Measurements from ENCODE around the gene KLF18.
"Not testable (repeated sequence)": the region's sequence is repeated elsewhere in the genome, so short reads cannot be mapped to it uniquely, and the experiment has no call there.

The KLF18 gene

GRCh38 chr1:44120398-44120949 is 21.0 kb downstream of the KLF18 start:
- no peak for DNase-seq (ENCODE audit: low read depth, low spot score)

DNA sequence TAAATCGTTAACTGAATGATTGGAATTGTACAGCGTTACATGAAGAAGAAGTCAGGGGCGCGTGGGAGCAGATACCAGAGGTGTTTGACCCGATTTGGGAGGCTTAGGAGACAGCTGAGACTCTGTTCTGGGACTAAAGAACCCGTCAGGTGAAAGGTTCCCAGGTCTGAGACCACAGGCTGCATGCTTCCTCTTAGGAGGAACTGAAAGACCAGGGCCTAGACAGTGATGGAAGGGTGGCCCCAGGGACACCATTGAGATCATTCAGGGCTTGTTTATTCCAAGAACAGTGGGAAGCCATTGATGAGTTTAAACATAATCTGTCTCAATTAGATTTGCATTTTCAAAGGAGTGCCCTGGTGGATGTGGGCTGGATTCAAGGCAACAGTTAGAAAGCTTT is 21.9 kb downstream of the KLF18 start:
- no peak for DNase-seq (ENCODE audit: low read depth, low spot score)

- DNase-seq (ENCODE audit: low read depth, low spot score), result no peak
Observed at GRCh38 chr1:44118682-44119081, 22.7 kb downstream of the KLF18 start, which contains the start of gene KLF17. KLF17 (plus strand) TSS chr1:44118821; CDS start chr1:44118908, 87 bp downstream.

- DNase-seq (ENCODE audit: low read depth, low spot score), result not testable (repeated sequence)
Observed at GRCh38 chr1:44117272-44117671, 24.2 kb downstream of the KLF18 start.

DNA sequence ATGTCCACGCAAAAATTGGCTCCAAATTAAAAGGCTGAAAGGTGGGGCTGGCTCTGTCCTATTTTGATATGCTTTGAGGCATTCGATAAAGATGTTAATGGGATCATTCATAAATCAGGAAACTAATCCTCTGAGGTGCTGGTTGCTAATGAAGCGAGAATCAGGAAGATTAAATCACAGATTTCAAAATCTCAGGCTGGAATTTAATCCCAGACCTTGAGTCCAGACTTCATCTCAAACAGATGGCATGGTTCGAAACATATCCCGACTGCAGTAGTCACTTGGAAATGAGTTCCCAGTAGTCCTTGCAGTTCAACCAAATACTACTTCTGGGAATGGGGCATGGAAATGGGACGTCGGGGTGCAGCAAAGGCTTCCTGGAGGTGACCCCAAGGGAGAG is 27.3 kb downstream of the KLF18 start:
- DNase-seq (ENCODE audit: low read depth, low spot score), result no peak

GRCh38 chr1:44113095-44113609 is 28.3 kb downstream of the KLF18 start:
- no peak for DNase-seq (ENCODE audit: low read depth, low spot score)

DNA sequence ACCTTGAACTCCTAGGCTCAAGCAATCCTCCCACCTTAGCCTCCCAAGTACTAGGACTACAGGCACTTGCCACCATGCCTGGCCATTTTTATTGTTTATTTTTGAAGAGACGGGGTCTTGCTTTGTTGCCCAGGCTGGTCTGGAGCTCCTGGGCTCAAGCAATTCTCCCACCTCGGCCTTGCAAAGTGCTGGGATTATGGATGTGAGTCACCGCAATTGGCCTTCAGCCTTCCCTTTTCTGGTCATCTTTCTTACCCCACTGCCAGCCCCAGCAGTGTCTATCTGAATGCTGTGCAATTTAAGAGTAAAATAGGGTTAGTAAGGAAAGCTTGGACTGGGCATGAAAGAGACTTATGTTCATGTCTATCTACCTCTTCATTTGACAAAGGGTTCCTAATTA is 28.9 kb downstream of the KLF18 start:
- DNase-seq (ENCODE audit: low read depth, low spot score), result no peak

DNA sequence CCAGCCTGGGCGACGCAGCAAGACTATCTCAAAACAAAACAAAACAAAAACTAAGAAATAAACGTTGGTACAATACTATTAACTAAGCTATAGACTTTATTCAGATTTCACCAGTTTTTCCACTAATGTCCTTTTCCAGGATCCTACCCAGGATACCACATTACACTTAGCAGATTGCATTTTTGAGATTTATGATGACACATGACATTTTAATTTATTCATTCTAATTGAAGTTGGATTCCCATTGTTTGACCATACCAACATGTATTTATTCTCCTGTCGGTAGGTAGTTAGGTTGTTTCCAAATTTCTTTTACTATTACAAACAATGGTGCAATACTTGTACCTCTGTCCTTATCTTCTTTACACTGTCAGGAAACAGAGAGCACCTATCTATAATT is 29.6 kb downstream of the KLF18 start:
- no peak for DNase-seq (ENCODE audit: low read depth, low spot score)

GRCh38 chr1:44110916-44111315 is 30.5 kb downstream of the KLF18 start:
- DNase-seq (ENCODE audit: low read depth, low spot score), result no peak

DNA sequence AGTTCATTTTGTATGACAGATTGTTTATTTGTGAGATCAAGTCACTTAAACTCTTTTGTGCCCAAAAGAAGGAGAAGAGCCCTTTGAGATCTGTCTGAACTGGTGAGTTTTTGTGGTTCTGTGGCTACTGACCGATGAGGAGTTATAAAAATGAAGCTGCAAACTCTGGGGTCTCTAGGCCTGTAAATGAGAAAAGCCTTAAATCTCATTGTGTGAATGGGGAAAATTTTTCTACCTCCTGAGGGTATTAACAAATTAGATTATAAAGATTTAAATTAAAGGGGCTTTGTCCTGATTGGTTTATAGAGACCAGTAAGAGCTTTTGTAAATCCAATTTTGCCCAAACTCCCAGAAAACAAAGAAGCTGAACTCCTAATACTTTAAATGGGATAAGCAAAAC is 32.5 kb downstream of the KLF18 start:
- DNase-seq (ENCODE audit: low read depth, low spot score), result no peak

- DNase-seq (ENCODE audit: low read depth, low spot score), result no peak
Observed at GRCh38 chr1:44108241-44108640, 33.2 kb downstream of the KLF18 start.

DNA sequence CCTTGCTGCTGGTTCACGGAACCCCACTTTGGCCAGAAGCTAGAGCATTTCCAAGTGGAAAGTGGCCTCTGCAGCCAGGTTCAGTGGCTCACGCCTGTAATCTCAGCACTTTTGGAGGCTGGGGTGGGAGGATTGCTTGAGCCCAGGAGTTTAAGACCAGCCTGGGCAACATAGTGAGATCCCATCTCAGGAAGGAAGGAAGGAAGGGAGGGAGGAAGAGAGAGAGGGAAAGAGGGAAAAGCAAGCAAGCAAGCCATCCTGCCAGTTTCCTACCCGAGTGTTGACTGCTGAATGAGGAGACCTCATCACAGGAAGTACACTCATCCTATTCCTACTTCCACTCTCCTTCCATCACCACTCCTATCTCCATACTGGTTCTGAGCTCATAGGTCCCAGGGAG is 35.6 kb downstream of the KLF18 start:
- no peak for DNase-seq (ENCODE audit: low read depth, low spot score)

GRCh38 chr1:44103270-44104131 is 37.9 kb downstream of the KLF18 start:
- no peak for DNase-seq (ENCODE audit: low read depth, low spot score)

DNA sequence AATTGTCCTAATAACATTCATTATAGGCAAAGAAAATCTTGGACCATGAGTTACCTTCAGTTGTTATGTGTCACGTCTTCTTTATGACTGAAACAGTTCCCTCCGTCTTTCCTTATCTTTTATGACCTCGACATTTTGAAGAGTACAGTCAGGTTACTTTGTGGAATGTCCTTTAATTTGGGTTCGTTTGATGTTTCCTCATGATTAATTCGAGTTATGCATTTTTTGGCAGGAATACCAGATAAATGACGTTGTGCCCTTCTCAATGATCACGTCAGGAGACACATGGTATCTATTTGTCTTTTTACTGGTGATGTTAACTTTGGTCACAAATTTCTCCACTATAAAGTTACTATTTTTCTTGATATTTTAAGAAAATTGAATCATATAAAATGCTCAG is 40.1 kb downstream of the KLF18 start:
- DNase-seq (ENCODE audit: low read depth, low spot score), result no peak

- DNase-seq (ENCODE audit: low read depth, low spot score), result no peak
Observed at GRCh38 chr1:44100183-44100868, 41.1 kb downstream of the KLF18 start.

GRCh38 chr1:44094047-44094446 is 47.4 kb downstream of the KLF18 start:
- DNase-seq (ENCODE audit: low read depth, low spot score), result no peak

- DNase-seq (ENCODE audit: low read depth, low spot score), result no peak
Observed at GRCh38 chr1:44090429-44091252, 50.8 kb downstream of the KLF18 start.

DNA sequence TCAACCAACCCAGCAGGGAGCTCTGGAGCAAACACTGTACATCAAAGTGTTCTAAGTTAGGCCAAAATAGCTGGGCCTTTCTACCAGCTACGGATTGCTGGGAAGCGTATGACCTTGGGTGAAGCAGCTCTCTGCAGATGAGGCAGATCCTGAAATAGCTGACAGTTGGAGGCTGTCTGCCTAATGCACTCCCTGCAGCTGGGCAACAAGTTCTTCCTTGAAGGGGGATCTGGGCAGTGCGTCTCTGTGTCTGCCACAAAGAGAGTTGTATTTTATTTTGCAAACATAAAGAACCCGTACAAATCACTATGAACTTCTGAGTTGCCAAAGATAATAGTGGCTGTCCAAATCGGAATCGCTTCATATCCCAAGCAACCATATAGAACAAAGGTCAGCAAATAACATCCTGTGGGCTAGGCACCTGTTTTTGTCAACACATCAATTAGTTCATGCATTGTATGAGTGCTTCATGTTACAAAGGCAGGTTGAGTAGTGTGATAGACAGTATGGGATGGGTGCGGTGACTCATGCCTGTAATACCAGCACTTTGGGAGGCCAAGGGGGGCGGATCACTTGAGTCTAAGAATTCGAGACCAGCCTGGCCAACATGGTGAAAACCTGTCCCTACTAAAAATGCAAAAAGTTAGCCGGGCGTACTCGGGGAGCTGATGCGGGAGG is 51.9 kb downstream of the KLF18 start:
- no peak for DNase-seq (ENCODE audit: low read depth, low spot score)
